ENCODE data around the gene RND3.

- no peak for TF ChIP-seq CTCF (IDR thresholded peaks at IDR 0.05)
- no peak for TF ChIP-seq POLR2AphosphoS5 (IDR thresholded peaks at IDR 0.05; ENCODE audit: low read depth, low read length)
- no peak for TF ChIP-seq REST (IDR thresholded peaks at IDR 0.05; ENCODE audit: insufficient read depth in 1 of 2, low read depth in 2 of 2, low read length in 1 of 2)
Observed at GRCh38 chr2:150520887-150521664, 33.6 kb upstream of the RND3 start.
